OCI-LY3 (cell line): ENCODE measurements around the gene RAB5IF.

Experiments used
- CTCF ChIP-seq: fragments of 200-600, 300-600 bp; sonication (generic); IDR thresholded peaks from 2 replicates; pipeline ENCODE4 v1.5.1; 2014; ENCODE audit warnings: antibody characterized with exemption, low read length, low read depth
- EZH2phosphoT487 ChIP-seq: fragments of 200-600 bp; shearing (Covaris generic); IDR thresholded peaks from 2 replicates; pipeline ENCODE4 v1.6.1; 2018; ENCODE audit warnings: antibody characterized with exemption, mixed run types, low read depth

DNA sequence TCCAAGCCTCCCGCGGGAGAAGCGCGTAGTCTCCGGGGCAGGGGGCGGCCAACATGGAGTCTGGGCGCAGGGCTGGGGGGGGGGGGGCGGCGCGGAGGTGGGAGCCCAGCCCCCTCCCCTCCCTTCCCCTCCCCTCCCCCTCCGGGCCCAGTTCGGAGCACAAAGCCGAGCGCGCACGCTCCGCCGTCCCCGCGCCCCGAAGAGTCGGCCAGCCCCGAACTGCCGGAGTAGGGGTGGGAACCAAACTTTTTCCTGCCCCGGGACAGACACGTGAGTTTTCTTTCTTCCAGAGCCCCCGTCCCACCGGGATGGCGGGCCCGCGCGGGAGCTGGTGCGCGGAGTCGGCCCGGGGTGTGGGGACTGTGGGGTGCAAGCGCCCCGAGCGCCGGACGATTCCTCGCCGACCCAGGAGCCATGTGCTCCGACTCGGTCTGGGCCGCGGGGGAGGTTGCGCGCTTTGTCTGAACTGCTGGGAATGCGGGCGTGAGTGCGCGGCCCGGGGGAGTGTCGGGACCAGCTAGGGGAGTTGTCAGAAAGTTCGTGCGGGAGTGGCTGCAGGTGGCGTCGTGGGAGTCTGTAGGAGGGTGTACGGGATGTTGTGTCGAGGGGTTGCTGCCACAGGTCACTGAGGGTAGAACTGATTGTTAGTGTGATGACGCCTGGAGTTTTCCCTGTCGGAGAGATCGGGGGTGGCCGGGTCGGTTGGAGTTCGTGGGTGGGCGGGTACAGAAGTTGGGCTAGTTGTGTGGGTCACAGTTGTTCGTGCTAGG lies 31.0 kb upstream of the RAB5IF start:
- 0 out of 2 replicates have a peak, but pooled peaks have one; percentile 30 for TF ChIP-seq CTCF
- TF ChIP-seq EZH2phosphoT487 = no peak
